SIG-M5 treated with dmso at 0.1 percent for 504 hours (cell line): ENCODE results near the gene ZCCHC17.

Source experiments
- DNase-seq: peaks from one replicate; lab custom pipeline; 2025; ENCODE audit not compliant: unreplicated experiment; lab: John Stamatoyannopoulos, UW

ZCCHC17 gene

DNA sequence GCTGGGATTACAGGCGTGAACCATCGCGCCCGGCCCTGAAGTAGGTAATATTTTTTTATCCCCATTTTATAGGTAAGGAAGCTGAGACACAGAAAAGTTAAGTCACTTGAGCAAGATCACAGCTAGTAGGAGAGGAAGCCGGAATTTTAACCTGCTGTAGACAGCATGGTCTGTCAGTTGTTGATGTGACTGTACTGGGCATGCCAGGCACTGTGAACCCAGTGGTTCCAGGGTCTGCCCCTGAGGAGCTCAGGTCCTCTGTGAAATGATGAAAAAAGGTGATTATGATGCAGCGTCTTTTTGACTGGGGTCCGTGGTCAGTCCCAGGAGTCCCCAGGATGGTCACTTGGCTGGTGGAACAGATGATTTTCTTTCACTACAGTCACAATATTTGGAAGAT lies 92.8 kb downstream of the ZCCHC17 start:
- DNase-seq, result no peak

DNA sequence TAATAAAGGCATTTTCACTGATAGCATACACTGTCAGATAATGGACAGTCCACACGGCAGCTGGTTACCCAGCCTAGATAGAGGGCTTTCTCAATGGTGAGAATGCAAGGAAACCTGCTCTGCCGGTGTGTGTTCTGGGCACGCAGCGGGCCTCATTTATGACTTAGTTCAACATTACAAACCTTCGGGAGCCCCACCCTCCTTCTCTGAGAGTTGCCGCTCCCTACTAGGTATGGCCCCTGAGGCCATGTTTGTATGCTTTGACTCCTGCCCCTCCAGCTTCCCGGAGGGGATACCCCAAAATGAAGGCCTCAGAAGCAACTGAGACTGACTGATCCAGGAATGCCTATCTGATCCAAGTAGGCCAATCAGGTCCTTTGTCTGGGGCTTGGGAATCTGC lies 93.2 kb downstream of the ZCCHC17 start:
- peak; percentile 42 for DNase-seq

DNA sequence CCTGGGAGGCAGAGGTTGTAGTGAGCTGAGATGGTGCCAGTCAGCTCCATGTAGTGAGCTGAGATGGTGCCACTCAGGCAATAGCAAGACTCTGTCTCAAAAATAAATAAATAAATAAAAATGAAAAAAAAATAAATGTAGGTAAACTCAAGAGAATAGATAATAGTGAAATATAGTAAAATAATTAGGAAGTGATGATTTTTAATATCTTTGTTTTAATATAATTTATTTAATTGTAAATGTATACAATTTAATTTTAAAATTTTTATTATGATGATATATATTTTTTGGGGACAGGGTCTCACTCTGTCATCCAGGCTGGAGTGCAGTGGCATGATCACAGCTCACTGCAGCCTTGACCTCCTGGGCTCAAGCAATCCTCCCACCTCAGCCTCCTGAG lies 96.6 kb downstream of the ZCCHC17 start:
- DNase-seq, result no peak

DNA sequence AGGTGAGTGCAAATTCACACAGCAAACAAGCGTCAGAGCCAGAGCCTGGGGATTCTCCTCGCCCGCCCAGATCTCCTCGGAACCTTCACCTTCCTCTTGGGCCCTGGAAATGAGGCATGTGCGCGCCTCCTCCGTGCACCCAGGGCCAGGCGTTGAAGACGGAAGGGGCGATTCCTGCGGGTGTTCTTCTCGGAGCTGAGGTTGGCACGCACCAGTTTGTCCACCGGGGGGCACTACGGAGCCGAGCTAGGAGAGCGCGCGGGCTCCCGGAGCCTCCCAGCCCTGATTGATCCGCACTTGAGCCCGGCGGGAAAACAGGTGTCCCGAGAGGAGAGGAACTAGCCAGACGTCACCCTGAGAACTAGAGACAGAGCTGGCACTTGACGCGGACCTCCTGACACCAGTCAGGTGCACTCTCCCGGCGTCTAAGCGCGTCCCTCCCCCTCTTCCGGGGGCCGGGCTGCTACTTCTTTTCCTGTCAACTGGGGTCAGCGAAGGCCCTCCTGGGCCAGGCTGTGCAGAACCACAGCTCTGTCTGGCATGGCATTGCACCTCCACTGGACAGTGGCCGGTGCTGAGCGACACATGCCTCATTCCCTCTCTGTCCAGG lies 97.9 kb downstream of the ZCCHC17 start:
- DNase-seq, result peak; percentile 81

DNA sequence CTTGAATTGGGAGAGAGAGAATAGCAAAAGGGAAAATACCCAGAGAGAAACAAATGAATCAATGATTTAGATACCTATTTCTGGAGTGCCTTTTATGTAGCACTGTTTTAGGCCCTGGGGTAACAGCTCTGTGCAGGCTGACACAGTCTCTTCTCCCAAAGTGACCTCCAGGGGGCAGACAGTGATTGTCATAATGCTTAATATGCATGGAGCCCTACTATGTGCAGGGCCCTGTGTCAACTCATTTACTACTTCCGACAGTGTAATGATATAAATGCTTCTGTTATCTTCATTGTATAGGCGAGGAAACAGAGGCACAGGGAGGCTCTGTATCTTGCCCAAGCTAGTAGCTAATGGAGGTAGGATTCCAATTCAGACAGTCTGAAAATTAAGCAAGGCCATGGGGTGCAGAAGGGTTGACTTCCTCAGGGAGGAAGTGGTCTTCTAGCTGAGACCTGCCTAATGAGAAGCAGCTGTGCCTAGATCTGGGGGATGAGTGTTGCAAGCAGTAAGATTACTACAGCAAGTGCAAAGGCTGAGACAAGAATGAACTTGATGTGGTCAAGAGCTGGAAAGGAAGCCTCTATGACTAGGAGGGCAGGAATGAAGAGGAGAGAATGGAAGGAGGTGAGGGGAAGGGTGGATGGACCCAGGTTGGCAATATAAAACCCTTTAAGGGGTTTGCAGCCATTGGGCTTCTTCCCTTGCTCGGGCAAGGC lies 100.0 kb downstream of the ZCCHC17 start:
- DNase-seq, result peak; percentile 97

DNA sequence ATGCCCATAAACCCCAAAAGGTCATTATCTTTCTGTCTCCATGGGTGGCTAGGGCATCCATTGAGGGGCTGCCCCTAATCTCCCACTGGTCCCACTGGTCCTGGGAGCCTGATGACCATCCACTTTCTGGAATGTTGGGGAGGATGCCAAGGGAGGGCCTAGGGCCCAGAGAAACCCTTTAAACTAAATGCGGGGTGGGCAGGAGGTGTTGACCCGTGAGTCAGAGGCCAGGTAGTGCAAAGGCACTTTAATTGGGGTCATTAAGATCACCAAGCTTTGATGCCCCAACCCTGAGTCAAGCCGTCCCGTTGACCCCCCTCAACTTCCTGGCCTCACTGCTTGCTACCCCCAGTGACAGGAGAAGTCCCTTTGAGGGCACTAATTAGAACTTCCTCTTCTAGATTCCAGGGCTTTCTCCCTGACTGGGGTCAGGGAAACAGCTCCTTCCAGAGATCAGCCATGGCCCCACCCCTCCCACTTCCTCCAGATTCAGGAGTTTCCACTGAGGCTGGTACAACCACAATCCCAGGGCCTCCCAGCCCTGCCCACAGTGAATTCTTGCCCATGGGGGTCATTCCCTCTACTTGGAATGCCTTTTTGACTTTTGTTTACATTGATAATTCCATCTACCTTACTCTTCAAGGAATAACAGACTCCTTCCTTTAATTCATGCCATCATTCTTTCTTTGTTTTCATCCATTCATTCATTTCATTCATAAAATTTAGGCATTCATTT lies 100.7 kb downstream of the ZCCHC17 start:
- DNase-seq, result peak; percentile 23

DNA sequence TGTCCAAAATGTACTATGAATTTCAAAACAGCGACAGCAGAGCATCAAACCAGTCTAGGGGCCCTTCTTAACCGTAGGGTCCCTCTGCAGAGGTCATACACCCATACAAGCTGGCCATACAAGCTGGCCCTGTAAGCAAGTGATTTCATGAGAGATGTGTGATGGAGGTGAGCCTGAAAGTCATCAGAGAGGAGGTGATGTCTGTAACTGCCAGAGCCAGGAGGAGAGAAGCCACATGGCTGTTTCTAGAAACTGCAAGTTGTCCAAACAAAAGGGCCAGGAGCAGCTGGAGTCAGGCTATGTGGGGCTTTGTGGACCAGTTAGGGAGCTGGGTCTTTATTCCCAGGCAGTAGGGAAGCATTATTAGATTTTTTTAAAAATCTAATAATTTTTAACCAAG lies 101.4 kb downstream of the ZCCHC17 start:
- DNase-seq, result no peak

DNA sequence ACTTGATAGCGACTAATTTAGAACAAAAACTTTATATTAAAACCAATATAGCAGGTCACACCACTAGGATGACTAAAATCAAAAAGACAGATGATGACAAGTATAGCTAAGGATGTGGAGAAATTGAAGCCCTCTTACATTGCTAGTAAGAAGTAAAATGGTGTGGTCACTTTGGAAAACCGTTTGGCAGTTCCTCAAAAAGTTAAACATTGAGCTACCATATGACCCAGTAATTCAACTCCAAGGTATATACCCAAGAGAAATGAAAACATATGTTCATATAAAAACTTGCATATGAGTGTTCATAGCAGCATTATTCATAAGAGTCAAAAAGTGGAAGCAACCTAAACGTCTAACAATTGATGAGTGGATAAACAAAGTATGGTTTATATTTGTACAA lies 103.1 kb downstream of the ZCCHC17 start:
- no peak for DNase-seq

DNA sequence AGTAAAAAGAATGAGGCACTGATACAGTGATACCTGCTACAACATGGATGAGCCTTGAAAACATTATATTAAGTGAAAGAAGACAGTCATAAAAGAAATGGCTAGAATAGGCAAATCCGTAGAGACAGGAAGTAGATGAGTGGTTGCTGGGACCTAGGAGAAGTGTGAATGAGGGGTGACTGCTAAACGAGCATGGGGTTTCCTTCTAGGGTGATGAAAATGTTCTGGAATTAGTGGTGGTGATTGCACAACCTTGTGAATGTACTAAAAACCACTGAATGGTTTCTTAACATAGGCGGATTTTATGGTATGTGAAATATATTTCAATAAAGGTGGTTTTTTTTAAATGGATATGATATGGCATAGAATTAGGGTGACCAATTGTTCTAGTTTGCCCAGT lies 103.6 kb downstream of the ZCCHC17 start:
- peak; percentile 96 for DNase-seq

DNA sequence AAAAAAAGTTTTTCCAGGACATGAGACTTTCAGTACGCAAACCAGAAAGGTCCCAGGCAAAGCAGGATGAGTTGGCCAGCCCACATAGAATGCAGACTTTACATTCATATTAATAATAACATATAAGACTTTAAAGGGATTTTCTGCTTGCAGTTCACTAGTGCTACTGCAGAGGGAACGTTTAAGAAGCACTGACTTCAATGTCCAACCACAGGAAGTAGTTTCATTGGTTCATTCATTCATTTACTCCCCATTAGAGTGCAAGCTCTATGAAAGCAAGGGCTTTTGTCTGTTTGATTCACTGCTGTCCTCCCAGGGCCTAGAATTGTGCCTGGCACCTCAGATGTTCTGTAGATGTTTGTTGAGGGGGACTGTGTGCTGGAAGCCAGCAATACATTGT lies 104.4 kb downstream of the ZCCHC17 start:
- DNase-seq, result no peak

DNA sequence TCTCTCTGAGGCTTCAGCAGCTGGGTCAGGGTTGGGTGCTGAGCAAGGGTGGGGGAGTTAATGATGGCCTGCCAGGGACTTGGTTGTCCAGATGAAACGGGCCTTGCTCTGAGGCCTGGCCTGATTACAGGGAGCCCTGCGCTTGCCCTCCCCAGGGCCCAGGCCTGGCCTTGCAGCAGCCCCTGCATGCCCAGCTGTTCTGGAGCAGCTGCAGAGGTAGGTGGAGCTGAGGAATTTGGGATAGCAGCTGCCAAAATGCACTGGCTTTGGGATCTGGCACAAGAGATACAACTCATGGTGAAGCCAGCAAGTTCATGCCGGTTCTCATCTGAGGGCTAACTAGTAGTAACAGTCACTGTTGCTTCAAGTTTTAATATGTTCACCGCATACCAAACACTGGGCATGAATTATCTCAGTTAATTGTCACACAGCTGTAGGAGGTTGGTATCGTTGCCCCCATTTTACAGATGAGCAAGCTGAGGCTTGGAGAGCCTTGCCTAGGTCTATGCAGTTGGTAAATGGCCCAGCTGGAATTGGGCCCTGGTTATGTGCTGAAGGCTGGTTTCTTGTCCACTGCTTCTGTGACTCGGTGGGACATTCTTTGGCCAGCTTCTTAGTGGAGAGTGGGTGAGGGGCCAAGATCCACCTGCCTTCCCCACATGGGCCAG lies 108.9 kb downstream of the ZCCHC17 start:
- DNase-seq, result no peak

DNA sequence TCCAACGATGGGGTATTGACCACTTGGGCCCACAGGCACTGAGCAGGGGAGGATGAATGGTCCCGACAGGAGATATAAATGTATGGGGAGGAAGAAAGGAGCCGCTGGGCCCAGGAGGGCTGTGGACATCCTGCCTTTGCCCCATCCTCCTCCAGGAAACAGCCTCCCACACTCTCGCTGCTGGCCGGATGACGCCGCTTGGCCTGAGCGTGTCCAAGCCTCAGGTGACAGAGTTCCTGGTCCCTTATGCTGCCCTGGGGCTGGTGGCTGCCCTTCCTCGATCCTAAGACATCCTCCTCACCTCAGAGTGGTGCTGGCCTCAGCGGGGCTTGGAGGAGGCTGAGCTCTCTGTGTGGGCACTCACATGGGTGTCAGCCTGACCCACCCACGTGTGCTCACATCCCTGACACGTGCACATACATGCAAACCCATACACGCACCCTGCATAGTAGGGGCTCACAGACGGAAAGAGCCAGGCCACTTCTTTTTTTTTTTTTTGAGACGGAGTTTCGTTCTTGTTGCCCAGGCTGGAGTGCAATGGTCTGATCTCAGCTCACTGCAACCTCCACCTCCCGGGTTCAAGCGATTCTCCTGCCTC lies 110.3 kb downstream of the ZCCHC17 start:
- no peak for DNase-seq

DNA sequence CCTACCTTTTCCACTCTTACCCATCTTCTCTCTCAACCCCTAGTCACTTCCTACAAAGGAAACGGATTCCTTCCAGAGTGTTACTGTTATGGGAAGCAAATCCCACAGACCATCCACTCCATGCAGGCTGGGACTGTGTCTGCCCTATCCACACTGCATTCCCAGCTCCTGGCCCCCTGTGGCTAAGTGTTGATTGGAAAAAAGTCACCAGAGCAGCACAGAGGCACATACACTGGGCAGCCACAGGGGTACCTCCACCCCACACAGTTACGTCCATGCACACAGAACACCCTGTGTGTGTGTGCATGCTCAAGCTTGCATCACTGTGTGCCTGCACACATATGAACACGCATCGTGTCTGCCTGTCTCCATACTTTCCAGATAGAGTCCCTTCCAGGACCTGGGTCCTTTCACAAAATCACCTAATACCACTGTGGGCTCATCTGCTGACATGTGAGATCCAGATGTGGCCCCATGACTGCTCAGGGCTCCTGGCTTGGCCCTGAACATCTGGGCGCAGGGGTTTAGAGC lies 112.0 kb downstream of the ZCCHC17 start:
- DNase-seq, result no peak

DNA sequence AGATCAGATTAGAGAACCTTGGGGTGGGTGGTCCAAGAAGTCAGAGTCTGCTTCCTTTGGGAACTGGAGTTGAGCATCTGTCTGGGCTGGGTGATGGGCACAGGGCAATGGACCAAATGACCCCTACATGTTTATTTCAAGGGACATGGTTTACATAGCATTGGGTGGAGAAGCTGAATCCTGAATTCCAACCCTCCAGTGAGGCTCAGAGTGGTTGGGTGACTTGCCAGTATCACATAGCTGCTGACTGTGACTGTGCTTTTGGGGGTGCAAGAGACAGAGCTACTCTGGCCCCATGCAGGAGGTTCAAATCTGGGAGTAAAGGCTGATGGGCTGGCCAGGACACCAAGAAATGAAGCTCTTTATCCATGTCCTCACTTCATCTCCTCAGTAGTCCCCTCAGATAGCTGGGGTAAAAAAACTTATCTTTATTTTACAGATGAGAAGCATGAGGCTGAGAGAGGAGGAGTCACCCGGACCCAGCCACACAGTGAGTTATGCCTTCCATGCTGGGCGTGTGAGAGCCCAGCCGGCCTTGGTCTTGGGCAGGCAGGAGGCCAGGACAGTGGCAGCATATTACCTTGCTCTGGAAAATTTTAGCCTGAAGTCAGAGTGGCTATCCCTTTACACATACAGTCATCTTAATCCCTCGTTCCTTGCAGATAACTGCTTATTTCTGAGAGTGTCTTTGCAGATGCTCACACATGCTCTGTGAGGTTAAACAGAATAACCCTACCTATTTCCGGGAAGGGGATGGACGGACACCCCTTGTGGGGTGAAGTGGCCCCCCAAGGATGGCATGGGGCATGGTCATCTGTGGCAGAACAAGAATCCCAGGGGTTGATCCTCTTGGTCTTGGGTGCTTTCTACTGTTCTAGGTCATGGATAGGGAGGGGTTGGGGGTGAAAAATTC lies 113.4 kb downstream of the ZCCHC17 start:
- DNase-seq, result no peak

DNA sequence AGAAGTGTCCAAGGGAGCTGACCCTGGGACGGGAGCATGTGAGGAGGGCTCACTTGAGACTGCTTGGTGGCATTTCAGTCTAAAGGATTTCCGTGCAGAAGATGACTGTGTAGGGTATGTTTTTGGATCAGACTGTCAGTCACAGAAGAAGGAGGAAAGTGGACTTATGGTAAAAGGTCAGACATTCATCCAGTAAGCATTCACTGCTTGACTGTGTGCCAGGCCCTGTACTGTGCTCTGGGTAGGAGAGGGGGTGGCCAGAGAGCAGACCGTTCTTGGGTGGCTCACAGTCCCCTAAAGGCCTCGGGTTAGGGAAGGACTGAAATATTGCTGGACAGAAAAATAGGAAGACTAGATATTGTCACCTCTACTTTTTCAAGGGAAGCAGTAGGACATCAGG lies 114.0 kb downstream of the ZCCHC17 start:
- DNase-seq, result no peak

DNA sequence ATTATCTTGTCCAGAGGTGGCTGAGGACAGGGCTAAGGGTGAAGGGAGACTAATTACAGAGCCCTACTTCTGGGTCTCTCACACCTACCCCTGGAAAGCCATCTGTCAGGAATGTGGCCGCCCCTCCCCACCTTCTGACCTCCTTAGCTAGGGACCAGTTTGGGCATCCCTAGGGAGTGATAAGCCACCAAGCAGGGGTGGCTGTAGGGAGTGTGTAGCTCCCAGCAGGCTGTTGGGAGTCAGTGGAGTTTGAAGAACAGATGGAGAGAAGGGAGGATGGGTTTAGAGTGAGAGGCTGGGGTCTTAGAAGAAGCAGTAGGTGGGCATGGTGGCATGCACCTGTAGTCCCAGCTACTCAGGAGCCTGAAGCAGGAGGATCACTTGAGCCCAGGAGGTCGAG lies 115.4 kb downstream of the ZCCHC17 start:
- DNase-seq, result no peak

DNA sequence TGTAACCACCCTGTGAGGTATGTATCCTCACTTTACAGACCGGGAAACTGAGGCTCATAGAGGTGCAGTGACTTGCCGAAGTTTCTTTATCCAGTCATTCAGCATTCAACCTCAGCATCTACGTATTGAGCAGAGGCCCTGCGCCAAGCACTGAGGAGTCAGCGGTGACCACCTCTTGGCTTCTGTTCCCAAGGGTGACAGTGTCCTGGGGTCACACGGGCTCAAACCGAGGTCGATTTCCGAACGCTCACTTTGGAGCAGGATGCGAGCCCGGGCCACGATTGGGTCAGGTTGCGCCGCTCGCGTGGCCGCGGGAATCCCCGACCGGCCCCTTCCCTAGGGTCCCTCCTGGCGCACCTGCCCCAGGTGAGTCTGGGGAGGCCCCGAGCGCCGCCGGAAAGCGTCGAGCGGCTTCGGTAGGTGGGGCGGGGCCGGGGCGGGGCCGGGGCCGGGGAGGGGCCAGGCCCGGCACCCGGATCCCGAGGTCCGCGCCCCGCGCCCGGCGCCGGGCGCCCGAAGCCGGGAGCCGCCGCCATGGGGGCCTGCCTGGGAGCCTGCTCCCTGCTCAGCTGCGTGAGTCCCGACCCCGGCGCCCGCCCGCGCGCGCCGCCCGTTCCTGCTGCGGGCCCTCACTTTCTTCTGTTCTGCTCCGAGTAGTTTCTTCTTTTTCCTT lies 116.0 kb downstream of the ZCCHC17 start, which contains the start of gene SERINC2:
Gene SERINC2, plus strand, starts transcription at position 482 of the 673 bp plus-strand sequence. Its CDS starts 53 bp downstream, at position 535.
- DNase-seq, result no peak

DNA sequence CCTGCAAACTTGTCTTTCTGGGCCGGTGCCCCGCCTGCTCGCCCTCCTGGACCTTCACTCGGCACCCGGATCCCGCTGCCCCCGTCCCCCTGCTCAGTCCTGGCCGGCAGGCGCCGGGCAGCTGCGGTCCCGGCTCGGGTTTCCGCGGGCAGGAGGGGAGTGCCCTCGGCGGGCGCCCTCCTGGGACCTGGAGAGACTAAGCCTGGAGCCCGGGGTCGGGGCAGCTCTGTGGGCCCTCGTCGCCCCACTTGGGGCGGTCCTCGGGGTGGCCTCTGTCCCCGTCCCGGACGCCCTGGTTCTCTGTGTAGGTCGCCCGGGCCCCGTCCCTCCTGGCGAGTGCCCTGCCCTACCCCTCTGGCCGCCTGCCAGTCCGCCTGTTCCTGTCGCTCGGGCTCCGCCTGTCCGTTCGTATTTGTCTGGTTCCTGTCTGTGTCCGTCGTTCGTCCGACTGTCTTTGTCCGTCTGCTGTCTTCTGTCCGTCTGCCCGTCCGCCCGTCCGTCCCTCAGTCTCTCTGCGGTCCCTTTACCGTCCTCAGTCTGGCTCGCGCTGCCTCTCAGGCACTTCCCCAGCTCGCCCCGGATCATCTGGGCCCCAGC lies 116.7 kb downstream of the ZCCHC17 start:
- DNase-seq, result peak; percentile 16
